NOMO-1 treated with dmso at 0.1 percent for 144 hours (cell line): ENCODE results near the gene BOD1.

ENCODE experiments used
- DNase-seq: peaks from one replicate; lab custom pipeline; 2025; ENCODE audit not compliant: unreplicated experiment; lab: John Stamatoyannopoulos, UW

Gene BOD1

DNA sequence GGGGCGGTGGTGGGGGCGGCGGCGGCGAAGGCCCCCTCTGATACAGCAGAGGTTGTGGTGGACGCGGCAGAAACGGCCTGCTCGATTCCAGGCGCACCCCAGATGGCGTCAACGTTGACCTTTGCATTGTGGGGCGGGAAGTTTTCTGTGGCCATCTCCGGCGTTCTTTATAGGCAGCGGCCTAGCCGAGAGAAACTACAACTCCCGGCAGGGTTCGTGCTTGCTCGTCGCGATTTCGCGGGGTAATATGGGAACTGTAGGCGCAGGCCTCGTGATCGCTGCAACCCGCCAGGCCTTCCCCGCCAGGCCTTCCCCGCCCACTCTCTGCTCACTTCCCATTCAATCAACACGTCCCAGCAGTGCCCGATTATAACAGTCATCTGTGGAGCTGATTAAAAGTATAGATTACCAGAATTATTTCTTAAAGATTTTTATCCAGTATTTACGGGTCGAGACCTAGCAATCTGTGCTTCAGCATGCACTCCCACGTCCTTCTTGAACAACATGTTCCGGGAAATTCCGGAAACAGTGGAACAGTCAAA, at the start of gene BOD1:
TSS of gene BOD1 (minus strand) at position 74 of the 542 bp plus-strand sequence. CDS start 214 bp downstream, outside the sequence.
- peak; percentile 97 for DNase-seq

DNA sequence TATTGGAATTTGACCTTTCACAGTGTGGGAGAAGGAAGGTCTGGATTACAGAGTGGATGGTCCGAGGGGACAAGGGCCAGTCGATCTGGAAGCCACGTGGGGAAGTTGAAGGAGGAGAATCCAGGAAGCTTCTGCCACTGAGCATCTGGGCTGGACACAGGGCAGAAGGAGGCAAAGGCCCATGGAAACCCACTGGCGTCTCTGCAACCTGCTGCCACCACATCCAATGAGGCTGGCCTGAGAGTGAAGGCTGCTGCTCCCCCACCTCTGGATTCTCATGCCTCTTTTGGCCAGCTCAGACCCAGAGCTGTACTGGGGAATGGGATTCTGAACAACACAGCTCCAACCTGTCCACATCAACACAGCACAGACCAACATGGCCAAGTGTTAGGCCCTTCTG, 48.9 kb upstream of the BOD1 start:
- no peak for DNase-seq

DNA sequence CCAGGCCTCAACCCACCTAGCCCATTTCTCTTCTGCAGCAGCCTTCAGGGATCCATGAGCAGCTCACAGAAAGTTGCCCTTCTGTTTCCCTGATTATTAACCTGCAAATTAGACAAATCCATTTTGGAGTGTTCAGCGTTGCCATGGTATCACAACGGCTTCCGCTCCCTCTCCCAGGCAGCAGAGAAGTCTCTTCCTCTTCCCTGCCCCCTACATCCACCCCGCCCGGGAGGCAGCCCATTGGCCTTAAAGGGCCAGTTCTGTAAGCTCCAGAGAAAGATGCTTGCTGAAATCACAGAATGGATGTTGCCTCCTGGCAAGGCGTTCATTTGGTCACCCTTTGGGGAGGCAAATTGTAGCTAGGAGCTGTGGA, 47.7 kb upstream of the BOD1 start:
- peak; percentile 48 for DNase-seq

DNA sequence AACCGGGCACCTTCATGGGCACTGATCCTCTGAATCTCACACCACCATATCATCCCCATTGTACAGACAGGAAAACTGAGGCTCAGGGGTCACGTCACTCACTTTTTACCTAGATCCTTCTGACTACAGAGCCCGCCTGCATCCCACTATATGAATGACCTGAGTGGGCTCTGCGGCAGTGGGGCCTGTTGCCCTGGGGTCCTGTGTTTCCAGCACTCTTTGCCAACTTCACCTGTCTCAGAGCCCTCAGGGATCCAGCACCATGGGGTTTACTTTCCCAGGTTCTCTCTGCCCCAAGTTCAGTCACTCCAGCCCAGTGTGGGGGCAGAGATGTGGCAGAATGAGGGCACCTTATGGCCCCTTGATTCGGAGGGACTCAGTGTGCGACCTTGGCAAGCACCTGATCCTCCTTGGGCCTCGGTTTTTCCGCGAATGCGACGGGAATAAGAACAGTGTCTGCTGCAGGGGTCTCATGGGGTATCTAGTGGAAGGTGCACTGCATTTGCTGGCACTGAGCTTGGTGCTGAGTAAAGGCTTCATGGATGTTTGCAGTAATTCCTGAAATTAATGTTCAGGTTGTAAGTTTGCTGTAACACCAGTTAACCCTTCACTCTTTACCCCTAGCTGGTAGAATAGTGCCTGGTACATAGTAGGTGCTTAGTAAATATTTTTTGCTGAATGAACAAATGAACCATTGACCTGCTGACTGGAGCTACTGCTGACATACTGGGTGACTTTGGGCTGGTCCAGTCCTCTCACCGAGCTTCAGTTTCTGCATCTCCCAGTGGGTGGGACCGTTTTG, 47.1 kb upstream of the BOD1 start:
- no peak for DNase-seq

DNA sequence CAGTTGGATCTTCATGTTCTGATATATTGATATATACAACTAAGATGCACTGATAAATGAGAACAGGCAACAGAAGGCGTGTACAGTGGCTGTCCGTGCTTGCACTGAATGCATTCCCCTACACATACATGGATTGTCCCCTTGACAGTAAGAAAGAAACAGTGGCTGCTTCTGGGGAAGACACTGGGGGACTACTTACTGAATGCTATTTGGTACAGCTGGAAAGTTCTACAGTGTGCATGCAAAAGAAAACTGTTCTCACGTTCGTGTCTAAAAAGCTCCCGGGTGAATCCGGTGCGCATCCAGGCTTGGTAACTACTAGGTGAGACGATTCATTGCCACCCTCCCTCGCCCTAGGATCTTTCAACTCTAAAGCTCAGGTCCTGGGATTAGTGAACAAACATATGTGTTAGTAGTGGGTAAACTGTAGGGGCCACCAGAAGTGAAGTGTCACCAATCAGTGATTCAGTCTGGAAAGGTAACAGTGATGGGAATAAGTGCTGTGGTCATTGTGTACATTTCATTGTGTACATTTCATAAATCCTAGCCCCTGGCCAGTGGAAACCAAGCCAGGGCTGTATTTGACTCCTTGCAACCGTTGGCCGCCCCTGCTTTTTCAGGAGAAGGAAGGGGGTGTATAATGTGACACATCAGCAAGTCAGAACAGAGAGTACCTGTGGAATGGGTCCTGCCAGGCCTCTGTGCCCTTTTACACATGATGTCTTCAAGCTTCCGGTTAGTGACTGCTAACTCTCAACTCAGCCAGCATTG, 46.3 kb upstream of the BOD1 start:
- DNase-seq = no peak

DNA sequence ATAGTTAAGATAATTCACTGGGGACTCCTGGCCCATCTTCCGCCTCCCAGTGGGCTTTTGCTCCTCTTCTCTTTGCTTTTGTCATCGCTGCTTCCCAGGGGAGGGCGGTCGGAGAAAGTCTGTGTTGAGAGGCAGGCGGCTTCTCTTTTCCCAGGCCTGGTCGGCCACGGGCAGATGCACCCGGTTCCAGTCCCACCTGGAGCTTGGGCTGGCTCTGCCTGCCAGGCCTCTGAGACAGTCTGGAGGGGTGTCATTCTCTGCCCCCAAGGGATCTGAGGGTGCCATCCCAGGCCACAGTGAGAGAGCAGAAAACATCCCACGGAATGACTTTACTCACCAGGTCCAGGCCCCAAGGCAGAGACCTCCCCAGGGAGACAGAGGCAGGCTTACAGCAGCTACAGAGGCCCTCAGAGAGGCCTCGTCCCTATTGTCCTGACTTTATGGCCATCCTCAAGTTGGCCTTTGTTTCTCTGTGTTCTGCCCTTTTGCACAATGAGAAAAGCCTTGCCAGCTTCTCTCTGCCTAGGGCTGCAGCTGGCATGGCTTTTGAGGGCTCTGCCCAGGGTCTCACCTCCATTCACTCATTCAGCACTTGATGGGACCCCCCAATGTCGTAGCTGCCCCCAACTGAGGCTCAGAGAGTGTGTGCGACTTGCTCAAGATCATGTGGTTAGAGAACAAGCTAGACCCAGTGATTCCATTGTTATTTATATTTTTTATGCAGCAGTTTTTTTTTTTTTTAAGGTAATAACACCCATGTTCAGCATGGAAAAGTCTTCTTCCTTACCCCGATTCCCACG, 44.2 kb upstream of the BOD1 start:
- no peak for DNase-seq

DNA sequence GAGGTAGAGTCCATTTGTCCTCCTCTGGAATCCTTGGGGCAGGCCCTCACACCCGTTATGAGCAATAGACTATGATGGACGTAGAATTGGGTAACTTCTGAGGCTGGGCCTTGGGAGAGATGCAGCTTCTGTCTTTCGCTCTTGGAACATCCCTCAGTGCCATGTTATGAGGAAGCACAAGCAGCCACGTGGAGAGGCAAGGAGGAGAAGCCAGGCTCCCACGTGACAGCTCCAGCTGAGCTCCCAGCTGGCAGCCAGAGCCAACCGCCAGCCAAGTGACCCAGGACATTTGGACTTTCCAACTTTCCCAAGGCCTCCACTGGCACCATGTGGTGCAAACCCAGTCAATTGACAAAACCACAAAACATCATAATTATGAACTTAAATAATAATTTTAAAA, 43.0 kb upstream of the BOD1 start:
- no peak for DNase-seq

DNA sequence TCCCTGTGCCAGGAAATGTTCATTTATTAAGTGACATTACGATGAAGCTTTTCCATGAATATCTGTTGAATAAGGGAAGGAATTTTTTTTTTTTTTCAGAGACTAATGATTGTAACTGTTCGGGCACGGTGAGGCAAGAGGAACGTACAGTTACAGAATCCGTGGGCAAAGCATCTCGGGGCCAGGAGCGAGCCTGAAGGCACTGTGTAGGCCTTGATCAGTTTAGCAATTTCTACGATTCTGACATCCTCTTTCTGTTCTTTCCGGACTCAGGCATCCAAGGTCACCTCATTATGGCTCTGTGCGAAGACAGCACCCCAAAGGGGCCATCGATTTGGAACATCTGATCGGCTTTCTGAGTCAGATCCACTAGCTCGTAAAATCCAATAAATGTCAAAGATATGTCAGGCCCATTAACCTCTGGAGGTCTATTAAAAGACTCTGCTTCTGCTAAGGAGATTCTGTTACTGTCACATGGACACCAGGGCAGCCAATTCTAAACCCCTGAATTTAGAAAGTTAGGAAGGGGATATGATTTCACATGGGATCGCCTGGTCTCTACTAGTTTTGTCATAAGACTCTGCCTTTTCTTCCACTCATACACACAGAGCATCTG, 41.4 kb upstream of the BOD1 start:
- no peak for DNase-seq

DNA sequence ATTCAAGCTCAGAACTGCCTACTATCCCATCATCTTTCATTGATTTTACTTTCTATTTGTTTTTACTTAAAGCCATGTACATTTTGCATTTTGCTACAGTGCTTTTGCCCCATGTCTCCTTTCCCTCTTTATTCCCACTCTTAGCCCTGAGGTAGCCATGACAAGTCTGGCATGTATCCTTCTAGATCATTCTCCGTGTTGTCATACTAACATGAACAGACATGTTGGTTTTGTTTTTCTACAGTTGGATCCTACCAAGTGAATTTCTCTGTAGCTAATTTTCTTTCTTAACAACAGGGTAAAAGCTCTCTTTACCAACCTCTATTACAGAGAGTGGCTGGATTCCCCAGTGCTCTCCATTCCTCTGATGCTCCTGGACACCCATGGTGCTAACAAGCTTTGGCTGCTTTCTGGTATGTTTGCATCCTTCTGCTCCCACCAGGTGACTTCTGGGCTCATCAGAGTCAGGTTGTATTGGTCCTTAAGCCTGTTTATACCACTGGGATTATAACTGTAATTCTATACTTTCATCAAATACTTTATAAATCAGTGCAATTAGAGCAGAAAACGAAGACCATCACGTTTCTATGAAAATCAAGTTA, 38.8 kb upstream of the BOD1 start:
- DNase-seq = no peak

DNA sequence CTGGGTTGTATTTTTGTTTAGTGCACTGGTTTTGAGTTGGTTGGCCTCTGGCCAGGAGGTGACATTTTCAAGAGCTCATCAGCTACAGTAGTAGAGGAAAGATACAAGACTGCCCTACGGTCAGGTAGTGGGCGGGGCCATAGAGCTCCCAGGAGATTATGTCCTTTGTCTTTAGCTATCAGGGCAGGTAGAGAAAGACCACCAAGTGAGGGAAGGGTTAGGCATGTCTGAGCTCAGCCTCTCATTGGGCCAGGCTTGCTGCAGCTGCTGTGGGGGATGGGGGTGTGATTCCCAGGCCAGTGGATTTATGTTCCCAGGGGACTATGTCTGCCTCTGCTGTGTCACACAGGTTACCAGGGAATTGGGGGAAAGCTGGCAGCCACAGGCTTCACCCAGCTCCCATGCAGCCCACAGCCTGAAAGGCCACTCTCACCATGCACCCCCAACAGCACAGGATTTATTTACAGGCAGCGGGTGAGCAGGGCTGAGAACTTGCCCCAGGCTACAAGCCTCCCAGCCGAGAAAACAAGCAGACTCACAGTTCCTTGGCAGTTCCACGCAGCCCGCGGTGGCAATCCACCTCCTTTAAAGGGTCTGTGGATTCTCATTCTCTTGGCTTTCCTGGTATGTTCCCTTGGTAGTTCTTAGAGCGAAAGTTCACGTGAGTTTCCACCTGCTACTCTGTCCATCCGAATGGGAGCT, 37.5 kb upstream of the BOD1 start:
- no peak for DNase-seq

DNA sequence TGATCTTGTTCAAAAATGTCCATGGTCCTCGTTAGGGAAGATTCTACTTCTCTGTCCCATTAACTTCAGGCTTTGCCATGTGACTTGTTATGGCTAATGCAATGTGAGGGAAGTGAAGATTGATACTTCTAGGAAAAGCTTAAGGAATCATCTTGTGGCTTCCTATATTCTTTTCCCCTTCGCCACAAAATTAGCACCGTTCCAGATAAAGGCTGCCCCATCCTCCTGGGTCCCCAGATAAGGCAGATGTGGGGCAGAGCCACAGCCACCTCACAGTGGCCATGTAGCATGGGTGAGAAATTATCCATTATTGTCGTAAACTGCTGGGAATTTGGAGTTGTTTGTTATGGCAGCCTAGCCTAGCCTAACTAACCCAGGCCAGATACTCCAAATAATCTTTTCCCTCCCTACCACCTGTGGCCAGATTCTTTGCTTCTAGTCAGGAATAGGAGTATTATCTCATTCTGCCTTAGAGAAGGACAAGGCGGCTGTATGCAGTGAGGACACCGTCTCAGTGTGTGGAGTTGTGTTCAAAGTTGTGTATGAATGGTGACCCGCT, 31.9 kb upstream of the BOD1 start:
- DNase-seq = no peak

DNA sequence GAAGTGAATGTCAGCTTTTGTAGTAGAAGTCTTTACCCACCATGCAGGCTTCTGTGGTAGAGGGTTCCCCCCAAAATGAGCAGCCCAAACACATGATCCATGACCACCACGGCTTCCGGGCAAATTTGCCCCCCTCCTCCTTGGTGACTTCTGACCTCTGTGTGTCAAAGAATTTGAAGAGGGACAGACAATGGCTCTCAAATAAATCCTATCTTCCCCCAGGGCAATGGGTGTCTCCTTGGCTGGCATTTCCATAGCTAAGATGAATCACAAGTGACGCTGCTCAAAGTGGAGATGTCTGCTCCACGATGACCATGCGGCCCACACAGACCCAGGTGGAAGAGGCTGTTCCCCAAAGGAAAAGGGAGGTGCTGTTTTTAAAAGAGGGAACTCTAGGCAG, 30.2 kb upstream of the BOD1 start:
- no peak for DNase-seq

DNA sequence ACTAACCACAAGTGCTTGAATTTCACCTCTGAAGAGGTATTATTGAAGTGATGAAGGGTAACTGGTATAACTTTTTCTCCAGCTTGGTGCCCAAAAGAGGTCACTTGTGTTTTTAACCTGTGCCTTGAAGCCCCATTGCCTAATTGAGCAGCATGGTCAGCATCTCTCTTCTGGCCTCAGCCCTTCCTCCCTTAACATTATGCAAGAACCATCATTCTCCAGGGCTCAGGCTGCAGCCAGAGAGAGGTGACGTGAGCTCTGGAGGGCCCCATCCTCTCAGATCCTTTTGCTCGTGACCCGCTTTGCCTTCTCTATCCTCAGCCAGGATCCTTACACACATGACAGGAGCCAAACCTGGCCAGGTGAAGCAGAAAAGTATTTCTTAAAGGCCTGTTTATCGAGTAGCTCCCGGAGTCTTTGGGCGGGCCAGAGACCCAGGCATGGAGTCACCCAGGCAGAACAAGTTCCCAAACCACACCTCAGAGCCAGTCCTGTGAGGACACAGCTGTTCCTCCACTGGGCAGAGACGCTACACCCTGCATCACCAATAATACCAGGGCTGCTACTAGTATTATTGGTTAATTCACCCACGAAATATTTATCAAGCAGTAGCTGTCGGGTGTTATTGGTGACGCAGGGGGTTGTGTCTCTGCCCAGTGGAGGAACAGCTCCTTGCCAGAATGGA, 29.6 kb upstream of the BOD1 start:
- no peak for DNase-seq

DNA sequence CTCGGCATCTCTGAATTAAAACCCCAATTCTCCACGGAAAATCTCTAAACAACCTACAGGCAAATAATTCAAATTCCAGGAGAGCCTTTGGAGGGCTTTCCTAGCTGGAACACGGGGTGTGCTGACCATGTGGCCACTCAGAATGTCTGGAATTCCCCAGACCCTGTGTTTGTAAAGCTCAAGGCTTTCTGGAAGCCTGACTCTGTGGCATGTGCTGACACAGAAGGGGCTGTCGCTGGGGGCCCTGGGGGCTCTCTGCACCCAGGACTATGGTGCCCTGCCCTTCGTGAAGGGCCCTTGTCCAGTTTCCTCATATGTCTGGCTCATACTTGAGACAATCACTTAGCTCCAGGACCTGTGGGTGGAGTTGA, 29.0 kb upstream of the BOD1 start:
- no peak for DNase-seq

DNA sequence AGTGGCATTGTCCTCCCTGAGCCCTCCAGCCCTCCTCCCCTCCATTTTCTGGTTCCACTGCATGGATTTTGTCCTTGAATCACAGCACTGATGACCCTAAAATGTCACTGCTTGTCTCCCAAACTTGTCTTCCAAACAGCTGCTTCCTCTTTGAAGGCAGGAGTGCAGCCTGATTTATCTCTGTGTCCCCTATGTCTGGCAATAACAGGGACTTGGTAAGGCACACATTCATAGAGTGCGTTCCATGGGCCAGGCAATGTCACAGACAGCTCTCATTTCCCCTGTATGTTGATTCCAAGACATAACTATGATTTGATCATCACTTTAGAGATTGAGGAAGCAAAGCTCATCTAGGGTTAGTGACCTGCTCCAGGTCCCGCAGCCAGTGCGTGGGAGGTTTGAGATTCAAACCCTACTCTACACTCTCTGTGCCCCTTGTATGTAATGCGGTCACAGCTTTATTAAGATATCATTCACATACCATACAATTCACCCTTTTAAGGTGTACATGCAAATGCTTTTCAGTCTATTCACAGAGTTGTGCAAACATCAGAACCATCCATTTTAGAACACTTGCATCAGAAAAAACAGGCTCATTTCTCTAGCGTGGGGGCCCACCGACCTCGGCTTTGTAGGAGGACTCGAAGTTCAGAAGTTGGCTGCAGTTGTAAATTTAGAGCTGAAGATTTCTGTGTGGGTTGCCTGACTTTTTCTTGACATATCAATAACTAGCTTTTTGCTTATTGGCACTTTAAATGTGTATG, 28.4 kb upstream of the BOD1 start:
- DNase-seq = no peak

DNA sequence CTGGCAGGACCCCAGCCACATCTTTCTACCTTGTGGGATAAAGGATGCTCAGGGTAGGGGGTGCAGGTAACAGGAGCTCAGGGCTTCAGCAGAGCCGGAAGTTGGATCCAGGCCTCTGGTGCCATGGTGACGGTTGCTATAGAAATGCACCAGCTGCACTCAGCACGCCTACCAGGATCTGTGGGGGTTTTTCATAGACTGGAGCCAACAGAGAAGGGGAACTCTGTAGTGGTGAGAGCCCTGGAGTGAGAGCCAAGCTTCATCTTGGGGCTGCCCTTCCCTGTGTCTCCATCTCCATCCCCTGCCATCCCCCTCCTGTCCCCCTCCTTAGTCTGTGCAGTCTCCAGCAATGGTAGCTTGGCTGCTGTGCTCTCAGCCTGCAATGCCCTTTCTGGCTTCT, 27.5 kb upstream of the BOD1 start:
- no peak for DNase-seq

DNA sequence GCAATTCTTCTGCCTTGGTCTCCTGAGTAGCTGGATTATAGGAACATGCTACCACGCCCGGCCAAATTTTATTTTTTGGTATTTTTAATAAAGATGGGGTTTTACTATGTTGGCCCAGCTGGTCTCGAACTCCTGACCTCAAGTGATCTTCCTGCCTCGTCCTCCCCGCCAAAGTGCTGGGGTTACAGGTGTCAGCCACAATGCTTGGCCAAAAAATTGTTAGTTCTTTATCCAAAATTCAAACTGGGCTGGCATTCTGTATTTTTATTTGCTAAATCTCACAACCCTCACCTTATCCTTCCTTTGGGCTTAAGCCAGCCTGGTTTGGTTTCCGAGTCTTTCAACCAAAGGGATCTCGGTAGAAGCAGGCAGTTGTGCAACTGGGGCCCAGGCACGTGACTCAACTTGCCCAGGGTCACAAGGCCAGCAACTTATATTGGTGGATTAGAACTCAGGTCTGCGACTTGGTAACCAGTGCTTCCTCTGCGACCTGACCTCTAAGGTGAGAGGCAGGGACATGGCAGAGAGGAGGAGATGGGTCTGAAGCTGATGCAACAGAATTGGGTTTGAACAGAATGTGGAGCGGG, 26.5 kb upstream of the BOD1 start:
- DNase-seq = no peak

DNA sequence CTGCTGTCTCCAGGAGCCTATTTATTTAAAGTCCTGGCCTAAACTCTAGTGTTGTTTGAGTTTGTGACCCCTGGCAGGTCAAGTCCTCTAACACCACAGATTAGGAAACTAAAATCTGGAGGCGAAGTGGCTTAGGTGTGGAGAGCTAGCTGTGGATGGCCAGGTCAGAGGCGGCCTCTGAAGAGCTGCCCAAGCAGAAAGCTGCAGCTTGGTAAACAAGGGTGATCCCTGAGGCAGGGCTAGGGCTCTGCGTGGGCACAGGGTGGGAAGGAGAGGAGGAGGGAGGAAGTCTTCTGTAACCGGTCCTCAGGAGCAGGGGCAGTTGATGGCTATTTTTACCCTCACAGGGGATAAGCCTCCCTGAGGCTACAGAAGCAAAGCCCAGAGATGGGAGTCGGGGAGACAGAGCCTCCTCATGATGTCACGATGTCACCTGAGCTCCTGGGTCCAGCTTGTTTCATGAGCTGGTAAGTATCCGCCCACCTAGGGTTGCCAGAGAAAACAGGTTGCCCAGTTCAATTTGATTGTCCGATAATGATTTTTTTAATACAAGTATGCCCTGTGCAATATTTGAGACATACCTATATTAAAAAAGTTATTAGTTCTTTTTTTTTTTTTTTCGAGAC, 25.9 kb upstream of the BOD1 start:
- no peak for DNase-seq
